Epithelial cell of proximal tubule (primary cell): ENCODE results near the gene DAND5. TPM values are rescaled to one million over a fixed set of nuclear protein-coding genes. Genes with fewer than 3 reads are reported as not detected.
A peak's percentile ranks its signal among the peaks of the same experiment; 100 is the strongest.
"Not testable (repeated sequence)": the region's sequence is repeated elsewhere in the genome, so short reads cannot be mapped to it uniquely, and the experiment has no call there.

Experiments
- DNase-seq: peaks from one replicate; pipeline ENCODE4 v3.0.0-alpha.2; 2011; ENCODE audit warnings: low read depth
- H3K4me3 ChIP-seq: 2 replicates; pipeline ENCODE4 v1.5.1; 2011; ENCODE audit warnings: low read depth, mild to moderate bottlenecking, low read length
- CTCF ChIP-seq: conservative IDR thresholded peaks from 2 replicates; pipeline ENCODE4 v1.5.1; 2012; ENCODE audit warnings: low read depth, mild to moderate bottlenecking, low read length
- total RNA-seq: library from RNA; depleted of rRNA; stranded (reverse); fragments of >200 nt; gene quantifications from 2 replicates; pipeline ENCODE4 v1.2.3, GENCODE V29; 2015

Gene DAND5
- total RNA-seq, 1 donor from 2014 or later = 0.06 TPM

GRCh38 chr19:12946092-12946721, 23.2 kb upstream of the DAND5 start:
- TF ChIP-seq CTCF = no peak
- peak overlapping the region; percentile 81 for H3K4me3 ChIP-seq
- no peak for DNase-seq

- no peak for TF ChIP-seq CTCF
- DNase-seq = no peak
- peak overlapping the region; percentile 81 for H3K4me3 ChIP-seq
These were observed 22.5 kb upstream of the DAND5 start for GRCh38 chr19:12946731-12947496.

GRCh38 chr19:12947702-12948611, 21.4 kb upstream of the DAND5 start:
- DNase-seq = no peak
- TF ChIP-seq CTCF = no peak
- no peak overlapping the region for H3K4me3 ChIP-seq

- no peak for TF ChIP-seq CTCF
- H3K4me3 ChIP-seq = no peak overlapping the region
- DNase-seq = no peak
These were observed 20.6 kb upstream of the DAND5 start for GRCh38 chr19:12948612-12949362.

- DNase-seq = no peak
- TF ChIP-seq CTCF = no peak
- no peak overlapping the region for H3K4me3 ChIP-seq
These were observed 19.8 kb upstream of the DAND5 start for GRCh38 chr19:12949363-12950283.

- not testable (repeated sequence) for DNase-seq, H3K4me3 ChIP-seq
These were observed 17.3 kb upstream of the DAND5 start for GRCh38 chr19:12952050-12952449.
